Ramos (cell line): Measurements from ENCODE around the gene IFNE.

ENCODE experiments used
- in situ Hi-C: fragments of 300-500 bp; cut with MboI; formaldehyde crosslinking; loops from one replicate; pipeline ENCODE4 v1.14.3; 2022; ENCODE audit warnings: low sequenced_read_pairs; ENCODE audit not compliant: unreplicated experiment

The IFNE gene

GRCh38 chr9:21482213-21482612 lies at the start of gene IFNE:
Gene IFNE, minus strand, starts transcription at chr9:21482313. Its CDS starts 619 bp downstream, at chr9:21481694.
- in situ Hi-C loops, result no loop called here

GRCh38 chr9:21528123-21528808 lies 46.2 kb upstream of the IFNE start:
- in situ Hi-C loops, result no loop called here

- in situ Hi-C loops, result no loop called here
Measured at GRCh38 chr9:21527579-21527978, 45.5 kb upstream of the IFNE start.

GRCh38 chr9:21525174-21525573 lies 43.1 kb upstream of the IFNE start:
- in situ Hi-C loops, result no loop called here

- in situ Hi-C loops, result no loop called here
Measured at GRCh38 chr9:21524099-21524830, 42.2 kb upstream of the IFNE start.

- in situ Hi-C loops, result no loop called here
Measured at GRCh38 chr9:21523021-21524014, 41.2 kb upstream of the IFNE start.

GRCh38 chr9:21522348-21522747 lies 40.2 kb upstream of the IFNE start:
- in situ Hi-C loops, result no loop called here

GRCh38 chr9:21521448-21521847 lies 39.3 kb upstream of the IFNE start:
- in situ Hi-C loops, result no loop called here

GRCh38 chr9:21520501-21521228 lies 38.6 kb upstream of the IFNE start:
- in situ Hi-C loops, result no loop called here

- in situ Hi-C loops, result no loop called here
Measured at GRCh38 chr9:21519855-21520434, 37.8 kb upstream of the IFNE start.

GRCh38 chr9:21516796-21517195 lies 34.7 kb upstream of the IFNE start:
- in situ Hi-C loops, result no loop called here

- in situ Hi-C loops, result no loop called here
Measured at GRCh38 chr9:21513431-21513830, 31.3 kb upstream of the IFNE start.

- in situ Hi-C loops, result no loop called here
Measured at GRCh38 chr9:21510806-21511205, 28.7 kb upstream of the IFNE start.

GRCh38 chr9:21507483-21507790 lies 25.3 kb upstream of the IFNE start:
- in situ Hi-C loops, result no loop called here

- in situ Hi-C loops, result no loop called here
Measured at GRCh38 chr9:21506626-21507482, 24.7 kb upstream of the IFNE start.

GRCh38 chr9:21505425-21506179 lies 23.5 kb upstream of the IFNE start:
- in situ Hi-C loops, result no loop called here

GRCh38 chr9:21504894-21505293 lies 22.8 kb upstream of the IFNE start:
- in situ Hi-C loops, result no loop called here

- in situ Hi-C loops, result no loop called here
Measured at GRCh38 chr9:21504113-21504512, 22.0 kb upstream of the IFNE start.
